Mesendoderm (in vitro differentiated cells): ENCODE measurements around the gene MGAT5B.

Experiments
- DNase-seq: peaks from one replicate; pipeline ENCODE4 v3.0.0; 2013
- H2AK5ac ChIP-seq: 2 replicates; pipeline ENCODE4 v1.6.1; 2013; ENCODE audit warnings: low read length, inconsistent platforms
- H2BK120ac ChIP-seq: 2 replicates; pipeline ENCODE4 v1.6.1; 2013; ENCODE audit warnings: low read depth, mild to moderate bottlenecking, low read length, moderate library complexity, mixed read lengths
- H2BK15ac ChIP-seq: replicated peaks from 2 replicates; pipeline ENCODE4 v1.6.1; 2013; ENCODE audit warnings: low read depth, mild to moderate bottlenecking, moderate library complexity
- H2BK5ac ChIP-seq: 2 replicates; pipeline ENCODE4 v1.6.1; 2013; ENCODE audit warnings: low read length, inconsistent platforms
- H3K18ac ChIP-seq: 2 replicates; pipeline ENCODE4 v1.6.1; 2013; ENCODE audit warnings: mild to moderate bottlenecking, low read length, mixed read lengths
- H3K23ac ChIP-seq: one replicate; pipeline ENCODE4 v1.6.1; 2013; ENCODE audit warnings: low read length
- H3K27ac ChIP-seq: 2 replicates; pipeline ENCODE4 v1.5.1; 2013; ENCODE audit warnings: low read depth, mild to moderate bottlenecking, inconsistent platforms, low read length, moderate library complexity
- H3K27me3 ChIP-seq: 2 replicates; pipeline ENCODE4 v1.6.1; 2013; ENCODE audit warnings: low read length, control low read depth, mild to moderate bottlenecking, inconsistent platforms; ENCODE audit not compliant: insufficient read depth, poor library complexity
- H3K36me3 ChIP-seq: 2 replicates; pipeline ENCODE4 v1.6.1; 2013; ENCODE audit warnings: low read length, inconsistent platforms; ENCODE audit not compliant: control insufficient read depth, insufficient read depth
- H3K4ac ChIP-seq: one replicate; pipeline ENCODE4 v1.6.1; 2013; ENCODE audit warnings: low read depth, mild to moderate bottlenecking, low read length, moderate library complexity
- H3K4me1 ChIP-seq: 2 replicates; pipeline ENCODE4 v1.6.1; 2013; ENCODE audit warnings: low read depth, low read length, inconsistent platforms; ENCODE audit not compliant: control insufficient read depth
- H3K4me2 ChIP-seq: 2 replicates; pipeline ENCODE4 v1.6.1; 2013; ENCODE audit warnings: low read length
- H3K4me3 ChIP-seq: 2 replicates; pipeline ENCODE4 v1.5.1; 2013; ENCODE audit warnings: mild to moderate bottlenecking, low read length
- H3K56ac ChIP-seq: one replicate; pipeline ENCODE4 v1.6.1; 2013; ENCODE audit warnings: low read length
- H3K79me1 ChIP-seq: 2 replicates; pipeline ENCODE4 v1.6.1; 2013; ENCODE audit warnings: low read length, inconsistent platforms
- H3K79me2 ChIP-seq: 2 replicates; pipeline ENCODE4 v1.6.1; 2013; ENCODE audit warnings: mild to moderate bottlenecking, low read length; ENCODE audit not compliant: control insufficient read depth, insufficient read depth
- H3K9ac ChIP-seq: 2 replicates; pipeline ENCODE4 v1.6.1; 2013; ENCODE audit warnings: low read length, inconsistent platforms
- H4K5ac ChIP-seq: one replicate; pipeline ENCODE4 v1.6.1; 2013; ENCODE audit warnings: low read length
- H4K8ac ChIP-seq: one replicate; pipeline ENCODE4 v1.6.1; 2013; ENCODE audit warnings: low read depth, mild to moderate bottlenecking, control low read depth, low read length, moderate library complexity
- WGBS: extraction: QIAGEN DNeasy Blood & Tissue Kit; methylation state at CpG from one replicate; pipeline ENCODE4 v1.1.7; 2013; ENCODE audit warnings: low lambda C conversion rate, missing lambda C conversion rate; ENCODE audit not compliant: insufficient coverage; ENCODE audit errors: extremely low coverage; 5-methylcytosine and 5-hydroxymethylcytosine counted together

Gene MGAT5B

GRCh38 chr17:76873856-76874255, 5.7 kb downstream of the MGAT5B start:
- no peak overlapping the region for H3K56ac ChIP-seq
- no peaks in the 10 kb centered on the region for H3K79me2 ChIP-seq
- no peak overlapping the region for H2BK120ac ChIP-seq
- H3K4me2 ChIP-seq: no peak overlapping the region
- DNase-seq: no peak
- no peaks in the 10 kb centered on the region for H3K36me3 ChIP-seq
- H3K9ac ChIP-seq: no peak overlapping the region
- H2BK15ac ChIP-seq: no peak overlapping the region
- no CpG with 5 or more reads among the region's 4 CpGs for WGBS
- H3K4ac ChIP-seq: no peak overlapping the region
- no peak overlapping the region for H3K27ac ChIP-seq
- H3K23ac ChIP-seq: no peak overlapping the region
- no peak overlapping the region for H2BK5ac ChIP-seq
- H4K8ac ChIP-seq: no peak overlapping the region
- H3K4me1 ChIP-seq: no peaks in the 10 kb centered on the region
- H3K4me3 ChIP-seq: no peak overlapping the region
- H4K5ac ChIP-seq: no peak overlapping the region
- H2AK5ac ChIP-seq: no peak overlapping the region
- no peak overlapping the region for H3K18ac ChIP-seq
- H3K79me1 ChIP-seq: no peaks in the 10 kb centered on the region
- H3K27me3 ChIP-seq: peaks cover 3% of the 10 kb centered on the region

- Histone ChIP-seq H3K4ac (no peak overlapping the region), H3K4me3 (no peak overlapping the region), H3K18ac (no peak overlapping the region), H4K5ac (no peak overlapping the region), H2BK120ac (no peak overlapping the region), H4K8ac (no peak overlapping the region), H3K36me3 (no peaks in the 10 kb centered on the region), H2BK5ac (no peak overlapping the region), H3K23ac (no peak overlapping the region), H2AK5ac (no peak overlapping the region), H2BK15ac (no peak overlapping the region), H3K27ac (no peak overlapping the region), H3K9ac (no peak overlapping the region), H3K4me2 (no peak overlapping the region), H3K79me1 (no peaks in the 10 kb centered on the region), H3K79me2 (no peaks in the 10 kb centered on the region), H3K4me1 (no peaks in the 10 kb centered on the region), H3K27me3 (no peaks in the 10 kb centered on the region), H3K56ac (no peak overlapping the region)
- no peak for DNase-seq
- WGBS: no CpG with 5 or more reads among the region's 9 CpGs
Observed at GRCh38 chr17:76877437-76877836, 9.2 kb downstream of the MGAT5B start.

GRCh38 chr17:76878568-76878967, 10.4 kb downstream of the MGAT5B start:
- no peak for DNase-seq
- H3K79me1 ChIP-seq: no peaks in the 10 kb centered on the region
- no peak overlapping the region for H3K9ac ChIP-seq
- no peak overlapping the region for H3K4me2 ChIP-seq
- no peak overlapping the region for H3K23ac ChIP-seq
- no peak overlapping the region for H3K4ac ChIP-seq
- H3K4me1 ChIP-seq: no peaks in the 10 kb centered on the region
- H2BK15ac ChIP-seq: no peak overlapping the region
- no peak overlapping the region for H3K27ac ChIP-seq
- no CpG with 5 or more reads among the region's 6 CpGs for WGBS
- no peaks in the 10 kb centered on the region for H3K27me3 ChIP-seq
- no peak overlapping the region for H3K4me3 ChIP-seq
- no peaks in the 10 kb centered on the region for H3K79me2 ChIP-seq
- no peak overlapping the region for H2BK5ac ChIP-seq
- H3K56ac ChIP-seq: no peak overlapping the region
- no peak overlapping the region for H4K8ac ChIP-seq
- no peaks in the 10 kb centered on the region for H3K36me3 ChIP-seq
- H2AK5ac ChIP-seq: no peak overlapping the region
- no peak overlapping the region for H2BK120ac ChIP-seq
- no peak overlapping the region for H3K18ac ChIP-seq
- no peak overlapping the region for H4K5ac ChIP-seq

GRCh38 chr17:76879254-76879653, 11.1 kb downstream of the MGAT5B start:
- H4K5ac ChIP-seq: no peak overlapping the region
- H3K4me2 ChIP-seq: no peak overlapping the region
- H3K4ac ChIP-seq: no peak overlapping the region
- no peak for DNase-seq
- H3K27me3 ChIP-seq: no peaks in the 10 kb centered on the region
- no peak overlapping the region for H3K9ac ChIP-seq
- H3K23ac ChIP-seq: no peak overlapping the region
- no peak overlapping the region for H2AK5ac ChIP-seq
- no peak overlapping the region for H2BK5ac ChIP-seq
- no peak overlapping the region for H3K4me3 ChIP-seq
- no peak overlapping the region for H3K27ac ChIP-seq
- H3K36me3 ChIP-seq: no peaks in the 10 kb centered on the region
- H3K79me1 ChIP-seq: no peaks in the 10 kb centered on the region
- H3K56ac ChIP-seq: no peak overlapping the region
- no peak overlapping the region for H2BK120ac ChIP-seq
- no peaks in the 10 kb centered on the region for H3K79me2 ChIP-seq
- no peak overlapping the region for H2BK15ac ChIP-seq
- H4K8ac ChIP-seq: no peak overlapping the region
- no CpG with 5 or more reads among the region's 14 CpGs for WGBS
- no peaks in the 10 kb centered on the region for H3K4me1 ChIP-seq
- no peak overlapping the region for H3K18ac ChIP-seq

- no CpG with 5 or more reads among the region's 10 CpGs for WGBS
- H2BK5ac ChIP-seq: no peak overlapping the region
- no peaks in the 10 kb centered on the region for H3K79me1 ChIP-seq
- no peak overlapping the region for H3K56ac ChIP-seq
- H3K4me1 ChIP-seq: no peaks in the 10 kb centered on the region
- no peak overlapping the region for H2BK15ac ChIP-seq
- no peak overlapping the region for H3K27ac ChIP-seq
- H2BK120ac ChIP-seq: no peak overlapping the region
- no peak overlapping the region for H3K4ac ChIP-seq
- no peaks in the 10 kb centered on the region for H3K79me2 ChIP-seq
- no peak for DNase-seq
- H4K8ac ChIP-seq: no peak overlapping the region
- no peak overlapping the region for H3K9ac ChIP-seq
- no peak overlapping the region for H2AK5ac ChIP-seq
- H3K4me2 ChIP-seq: no peak overlapping the region
- H3K36me3 ChIP-seq: no peaks in the 10 kb centered on the region
- H3K23ac ChIP-seq: no peak overlapping the region
- H3K27me3 ChIP-seq: no peaks in the 10 kb centered on the region
- no peak overlapping the region for H3K4me3 ChIP-seq
- H3K18ac ChIP-seq: no peak overlapping the region
- no peak overlapping the region for H4K5ac ChIP-seq
Observed at GRCh38 chr17:76879691-76880090, 11.5 kb downstream of the MGAT5B start.

GRCh38 chr17:76880268-76880667, 12.1 kb downstream of the MGAT5B start:
- Histone ChIP-seq H3K23ac (no peak overlapping the region), H3K56ac (no peak overlapping the region), H3K27me3 (no peaks in the 10 kb centered on the region), H2AK5ac (no peak overlapping the region), H3K79me1 (no peaks in the 10 kb centered on the region), H3K4me1 (peaks cover 1% of the 10 kb centered on the region), H3K4me2 (no peak overlapping the region), H3K18ac (no peak overlapping the region), H3K27ac (no peak overlapping the region), H2BK15ac (no peak overlapping the region), H3K4me3 (no peak overlapping the region), H3K4ac (no peak overlapping the region), H4K8ac (no peak overlapping the region), H4K5ac (no peak overlapping the region), H3K79me2 (no peaks in the 10 kb centered on the region), H2BK120ac (no peak overlapping the region), H3K36me3 (no peaks in the 10 kb centered on the region), H3K9ac (no peak overlapping the region), H2BK5ac (no peak overlapping the region)
- DNase-seq: no peak
- WGBS: no CpG with 5 or more reads among the region's 10 CpGs
